ENCODE results near the gene NISCH.

The NISCH gene

GRCh38 chr3:52435246-52436101 is 19.9 kb upstream of the NISCH start:
- DNase-seq: no peak

GRCh38 chr3:52436500-52437149 is 18.8 kb upstream of the NISCH start:
- DNase-seq: no peak

GRCh38 chr3:52437326-52438103 is 17.9 kb upstream of the NISCH start:
- DNase-seq: no peak

GRCh38 chr3:52438104-52438376 is 17.4 kb upstream of the NISCH start:
- DNase-seq: no peak

GRCh38 chr3:52438579-52439425 is 16.6 kb upstream of the NISCH start:
- DNase-seq: no peak

GRCh38 chr3:52439426-52440248 is 15.8 kb upstream of the NISCH start:
- no peak for DNase-seq

- no peak for DNase-seq
Measured at GRCh38 chr3:52440249-52440551, 15.2 kb upstream of the NISCH start.

- DNase-seq: no peak
Measured at GRCh38 chr3:52440671-52441070, 14.7 kb upstream of the NISCH start.

GRCh38 chr3:52441091-52441771 is 14.2 kb upstream of the NISCH start:
- no peak for DNase-seq

GRCh38 chr3:52441772-52442332 is 13.6 kb upstream of the NISCH start:
- DNase-seq: no peak

- DNase-seq: no peak
Measured at GRCh38 chr3:52442409-52443267, 12.8 kb upstream of the NISCH start.

GRCh38 chr3:52443268-52443610 is 12.2 kb upstream of the NISCH start:
- no peak for DNase-seq

- no peak for DNase-seq
Measured at GRCh38 chr3:52443791-52444687, 11.4 kb upstream of the NISCH start.

- peak; percentile 45 to 80 (median 65) for DNase-seq
Measured at GRCh38 chr3:52444860-52445793, 10.3 kb upstream of the NISCH start, which contains the start of gene SEMA3G. SEMA3G (minus strand) TSS chr3:52445103; CDS start chr3:52445027, 76 bp downstream.

- no peak for DNase-seq
Measured at GRCh38 chr3:52446042-52446441, 9.4 kb upstream of the NISCH start.

GRCh38 chr3:52446631-52447511 is 8.5 kb upstream of the NISCH start:
- DNase-seq: peak; percentile 33 to 70 (median 51)

All from T-helper 1 cell (primary cell).